Neural cell (in vitro differentiated cells): ENCODE results near the gene CHI3L1. TPM values are rescaled to one million over a fixed set of nuclear protein-coding genes. Genes with fewer than 3 reads are reported as not detected.

Source experiments
- H2AFZ ChIP-seq: fragments of 200-600, 300-800 bp; sonication (generic), shearing (Covaris generic); 2 replicates; pipeline ENCODE4 v1.6.0; 2014; ENCODE audit warnings: low read depth, mild to moderate bottlenecking, antibody characterized with exemption, low read length, moderate library complexity
- H3F3A ChIP-seq: fragments of 200-600 bp; shearing (Covaris generic); 2 replicates; pipeline ENCODE4 v1.6.1; 2016; ENCODE audit warnings: mild to moderate bottlenecking, moderate library complexity, mixed read lengths, antibody characterized with exemption, low read length; ENCODE audit not compliant: insufficient read depth, poor library complexity, severe bottlenecking
- H3K27ac ChIP-seq: fragments of 200-600, 300-800 bp; sonication (generic), shearing (Covaris generic); 2 replicates; pipeline ENCODE4 v1.5.1; 2014; ENCODE audit warnings: mild to moderate bottlenecking, low read length, moderate library complexity
- H3K27me3 ChIP-seq: fragments of 300-800, 200-600 bp; sonication (generic), shearing (Covaris generic); 2 replicates; pipeline ENCODE4 v1.6.0; 2014; ENCODE audit warnings: mild to moderate bottlenecking, low read depth, low read length, moderate library complexity; ENCODE audit not compliant: insufficient read depth
- H3K36me3 ChIP-seq: fragments of 300-800, 200-600 bp; sonication (generic), shearing (Covaris generic); 2 replicates; pipeline ENCODE4 v1.5.1; 2014; ENCODE audit warnings: mild to moderate bottlenecking, antibody characterized with exemption, low read length, moderate library complexity; ENCODE audit not compliant: insufficient read depth
- H3K4me2 ChIP-seq: fragments of 300-800, 200-600 bp; sonication (generic), shearing (Covaris generic); 2 replicates; pipeline ENCODE4 v1.6.0; 2014; ENCODE audit warnings: mild to moderate bottlenecking, low read length
- H3K4me3 ChIP-seq: fragments of 300-800, 200-600 bp; sonication (generic), shearing (Covaris generic); 2 replicates; pipeline ENCODE4 v1.5.1; 2014; ENCODE audit warnings: mild to moderate bottlenecking, low read length, moderate library complexity
- H3K79me2 ChIP-seq: fragments of 200-600 bp; shearing (Covaris generic); replicated peaks from 2 replicates; pipeline ENCODE4 v1.6.0; 2014; ENCODE audit warnings: mild to moderate bottlenecking, low read length, moderate library complexity; ENCODE audit not compliant: insufficient read depth
- H3K9ac ChIP-seq: fragments of 300-800, 200-600 bp; sonication (generic), shearing (Covaris generic); 2 replicates; pipeline ENCODE4 v1.6.1; 2016; ENCODE audit warnings: mild to moderate bottlenecking, low read length, mixed read lengths
- H3K9me2 ChIP-seq: fragments of 200-600 bp; shearing (Covaris generic); 2 replicates; pipeline ENCODE4 v1.6.1; 2016; ENCODE audit warnings: mild to moderate bottlenecking, low read length, mixed read lengths; ENCODE audit not compliant: insufficient read depth
- H3K9me3 ChIP-seq: fragments of 200-600, 300-800 bp; sonication (generic), shearing (Covaris generic); 2 replicates; pipeline ENCODE4 v1.6.1; 2016; ENCODE audit warnings: mild to moderate bottlenecking, mixed run types, low read length, moderate library complexity, mixed read lengths
- H4K20me1 ChIP-seq: fragments of 200-600 bp; shearing (Covaris generic); 2 replicates; pipeline ENCODE4 v1.6.1; 2016; ENCODE audit warnings: mild to moderate bottlenecking, mixed run types; ENCODE audit not compliant: insufficient read depth
- CTCF ChIP-seq: fragments of 450-650 bp; IDR thresholded peaks from 2 replicates; pipeline ENCODE4 v1.5.1; 2014; ENCODE audit warnings: antibody characterized with exemption, mild to moderate bottlenecking, moderate library complexity; ENCODE audit not compliant: poor library complexity, severe bottlenecking
- EP300 ChIP-seq: fragments of 450-650 bp; conservative IDR thresholded peaks from 2 replicates; pipeline ENCODE4 v1.6.1; 2014; ENCODE audit warnings: antibody characterized with exemption, mild to moderate bottlenecking, moderate library complexity; ENCODE audit not compliant: poor library complexity, severe bottlenecking
- EZH2 ChIP-seq: fragments of 200-600, 300-800 bp; shearing (Covaris generic), sonication (generic); IDR thresholded peaks from 2 replicates; pipeline ENCODE4 v1.6.1; 2014; ENCODE audit warnings: antibody characterized with exemption, low read length, borderline replicate concordance, mild to moderate bottlenecking; ENCODE audit not compliant: insufficient read depth, poor library complexity, severe bottlenecking
- MXI1 ChIP-seq: fragments of 450-650 bp; conservative IDR thresholded peaks from 2 replicates; pipeline ENCODE4 v1.6.1; 2014; ENCODE audit warnings: antibody characterized with exemption, mild to moderate bottlenecking; ENCODE audit not compliant: poor library complexity, severe bottlenecking
- POLR2AphosphoS5 ChIP-seq: IDR thresholded peaks from 2 replicates; pipeline ENCODE4 v1.6.1; 2012
- RAD21 ChIP-seq: fragments of 450-650 bp; conservative IDR thresholded peaks from 2 replicates; pipeline ENCODE4 v1.6.1; 2014; ENCODE audit warnings: antibody characterized with exemption, mild to moderate bottlenecking, moderate library complexity
- SMC3 ChIP-seq: fragments of 450-650 bp; conservative IDR thresholded peaks from 2 replicates; pipeline ENCODE4 v1.6.1; 2014; ENCODE audit warnings: antibody characterized with exemption, mild to moderate bottlenecking, moderate library complexity; ENCODE audit not compliant: poor library complexity
- TAF1 ChIP-seq: IDR thresholded peaks from 2 replicates; pipeline ENCODE4 v1.6.1; 2012; ENCODE audit warnings: low read depth
- polyA plus RNA-seq: library from polyadenylated mRNA; depleted of rRNA; stranded (reverse); fragments of >200 nt; gene quantifications from 2 replicates; pipeline ENCODE4 v1.2.3, GENCODE V29; 2014
- TF ChIP-seq, protein P1 (sequence below): IDR thresholded peaks from 2 replicates; pipeline ENCODE4 v1.6.1; 2012; ENCODE audit warnings: borderline replicate concordance

CHI3L1 gene
- polyA plus RNA-seq, 1 donor from 2014 or later = not detected

DNA sequence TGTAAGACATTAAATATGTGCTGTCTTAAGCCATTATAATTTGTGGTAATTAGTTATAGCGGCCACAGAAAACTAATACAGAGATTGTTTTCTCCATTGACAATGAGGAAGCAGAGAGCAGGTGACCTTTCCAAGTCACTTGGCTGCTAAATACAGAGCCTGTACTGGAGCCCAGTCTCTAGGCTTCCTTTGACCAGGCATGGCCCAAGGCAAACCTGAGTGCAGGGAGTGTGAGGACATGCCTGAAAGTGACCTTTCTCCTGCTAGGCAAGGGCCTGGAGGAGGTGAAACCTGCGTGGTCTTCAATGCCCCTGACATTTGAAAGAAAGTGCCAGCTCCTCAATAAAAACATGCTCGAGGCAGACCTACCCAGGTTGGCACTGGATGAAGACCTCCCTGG lies 12.5 kb upstream of the CHI3L1 start:
- Histone ChIP-seq H3K9me2 (no peaks in the 10 kb centered on the region), H4K20me1 (no peaks in the 10 kb centered on the region), H3F3A (no peaks in the 10 kb centered on the region), H3K9ac (no peak overlapping the region), H3K4me3 (no peak overlapping the region), H3K27me3 (no peaks in the 10 kb centered on the region), H3K36me3 (no peaks in the 10 kb centered on the region), H3K27ac (no peak overlapping the region), H3K79me2 (no peaks in the 10 kb centered on the region), H2AFZ (no peak overlapping the region), H3K4me2 (no peak overlapping the region), H3K9me3 (no peaks in the 10 kb centered on the region)
- TF ChIP-seq EZH2 = no peak
- no peak for TF ChIP-seq TAF1
- no peak for TF ChIP-seq POLR2AphosphoS5
- TF ChIP-seq RAD21 = no peak
- no peak for TF ChIP-seq CTCF
- no peak for TF ChIP-seq MXI1
- TF ChIP-seq SMC3 = no peak
- TF ChIP-seq, protein P1, sequence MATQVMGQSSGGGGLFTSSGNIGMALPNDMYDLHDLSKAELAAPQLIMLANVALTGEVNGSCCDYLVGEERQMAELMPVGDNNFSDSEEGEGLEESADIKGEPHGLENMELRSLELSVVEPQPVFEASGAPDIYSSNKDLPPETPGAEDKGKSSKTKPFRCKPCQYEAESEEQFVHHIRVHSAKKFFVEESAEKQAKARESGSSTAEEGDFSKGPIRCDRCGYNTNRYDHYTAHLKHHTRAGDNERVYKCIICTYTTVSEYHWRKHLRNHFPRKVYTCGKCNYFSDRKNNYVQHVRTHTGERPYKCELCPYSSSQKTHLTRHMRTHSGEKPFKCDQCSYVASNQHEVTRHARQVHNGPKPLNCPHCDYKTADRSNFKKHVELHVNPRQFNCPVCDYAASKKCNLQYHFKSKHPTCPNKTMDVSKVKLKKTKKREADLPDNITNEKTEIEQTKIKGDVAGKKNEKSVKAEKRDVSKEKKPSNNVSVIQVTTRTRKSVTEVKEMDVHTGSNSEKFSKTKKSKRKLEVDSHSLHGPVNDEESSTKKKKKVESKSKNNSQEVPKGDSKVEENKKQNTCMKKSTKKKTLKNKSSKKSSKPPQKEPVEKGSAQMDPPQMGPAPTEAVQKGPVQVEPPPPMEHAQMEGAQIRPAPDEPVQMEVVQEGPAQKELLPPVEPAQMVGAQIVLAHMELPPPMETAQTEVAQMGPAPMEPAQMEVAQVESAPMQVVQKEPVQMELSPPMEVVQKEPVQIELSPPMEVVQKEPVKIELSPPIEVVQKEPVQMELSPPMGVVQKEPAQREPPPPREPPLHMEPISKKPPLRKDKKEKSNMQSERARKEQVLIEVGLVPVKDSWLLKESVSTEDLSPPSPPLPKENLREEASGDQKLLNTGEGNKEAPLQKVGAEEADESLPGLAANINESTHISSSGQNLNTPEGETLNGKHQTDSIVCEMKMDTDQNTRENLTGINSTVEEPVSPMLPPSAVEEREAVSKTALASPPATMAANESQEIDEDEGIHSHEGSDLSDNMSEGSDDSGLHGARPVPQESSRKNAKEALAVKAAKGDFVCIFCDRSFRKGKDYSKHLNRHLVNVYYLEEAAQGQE = no peak
- TF ChIP-seq EP300 = no peak

GRCh38 chr1:203197625-203198024 lies 11.1 kb upstream of the CHI3L1 start:
- Histone ChIP-seq H3K79me2 (no peaks in the 10 kb centered on the region), H3K9me3 (no peaks in the 10 kb centered on the region), H3K9me2 (no peaks in the 10 kb centered on the region), H3K27ac (no peak overlapping the region), H4K20me1 (no peaks in the 10 kb centered on the region), H3K36me3 (no peaks in the 10 kb centered on the region), H2AFZ (no peak overlapping the region), H3K9ac (no peak overlapping the region), H3K4me2 (no peak overlapping the region), H3F3A (no peaks in the 10 kb centered on the region), H3K4me3 (no peak overlapping the region), H3K27me3 (no peaks in the 10 kb centered on the region)
- TF ChIP-seq POLR2AphosphoS5 = no peak
- TF ChIP-seq, protein P1 = no peak
- TF ChIP-seq TAF1 = no peak
- no peak for TF ChIP-seq SMC3
- no peak for TF ChIP-seq RAD21
- TF ChIP-seq CTCF = no peak
- TF ChIP-seq EZH2 = no peak
- no peak for TF ChIP-seq MXI1
- TF ChIP-seq EP300 = no peak
